PC-9 (cell line): Measurements from ENCODE around the gene HELZ2. TPM values are rescaled to one million over a fixed set of nuclear protein-coding genes. Genes with fewer than 3 reads are reported as not detected.

Source experiments
- BruUV-seq: library from RNA; stranded (reverse); fragments of 400-500 nt; replicated peaks from 2 replicates; lab custom pipeline; 2021; lab: Mats Ljungman, UMichigan
- CTCF ChIA-PET: fragments of 300-600 bp; sonication (Branson Sonifier 250); formaldehyde crosslinking; loops from one replicate; lab custom pipeline; 2022; ENCODE audit warnings: antibody characterized with exemption; lab: Charles Lee
- POLR2A ChIA-PET: fragments of 300-600 bp; sonication (Branson Sonifier 250); formaldehyde crosslinking; loops from one replicate; lab custom pipeline; 2022; ENCODE audit warnings: antibody characterized with exemption; ENCODE audit not compliant: unreplicated experiment; lab: Charles Lee
- DNase-seq, 2 experiments: peaks; one replicate each; pipeline versions ENCODE4 v3.0.0 to v3.0.0-alpha.2; 2015 to 2022; ENCODE audit warnings: mixed read lengths in 1 of 2
- H2AFZ ChIP-seq: fragments of 200-600 bp; sonication (generic); 2 replicates; pipeline ENCODE4 v1.8.1; 2017; ENCODE audit warnings: antibody characterized with exemption
- H3F3A ChIP-seq: fragments of 200-600 bp; sonication (generic); 2 replicates; pipeline ENCODE4 v1.8.1; 2017; ENCODE audit warnings: antibody characterized with exemption, mild to moderate bottlenecking, low read depth; ENCODE audit not compliant: insufficient read depth
- H3K27ac ChIP-seq: fragments of 200-600 bp; sonication (generic); 2 replicates; pipeline ENCODE4 v1.6.1; 2016; ENCODE audit warnings: mixed run types
- H3K27me3 ChIP-seq: fragments of 200-600 bp; sonication (generic); 2 replicates; pipeline ENCODE4 v1.6.1; 2016; ENCODE audit warnings: low read depth, mixed run types; ENCODE audit not compliant: insufficient read depth
- H3K36me3 ChIP-seq: fragments of 200-600 bp; sonication (generic); 2 replicates; pipeline ENCODE4 v1.6.1; 2016; ENCODE audit warnings: low read depth, mixed run types
- H3K4me1 ChIP-seq: fragments of 200-600 bp; sonication (generic); replicated peaks from 2 replicates; pipeline ENCODE4 v1.6.1; 2016; ENCODE audit warnings: mixed run types; ENCODE audit not compliant: insufficient read depth
- H3K4me2 ChIP-seq: fragments of 200-600 bp; sonication (generic); 2 replicates; pipeline ENCODE4 v1.6.1; 2017; ENCODE audit warnings: mixed run types
- H3K4me3 ChIP-seq: fragments of 200-600 bp; sonication (generic); 2 replicates; pipeline ENCODE4 v1.6.1; 2016; ENCODE audit warnings: mixed run types
- H3K79me2 ChIP-seq: fragments of 200-600 bp; sonication (generic); 2 replicates; pipeline ENCODE4 v1.6.1; 2017; ENCODE audit warnings: low read depth, mixed run types
- H3K9me2 ChIP-seq: fragments of 200-600 bp; sonication (generic); 2 replicates; pipeline ENCODE4 v1.8.1; 2017; ENCODE audit warnings: mild to moderate bottlenecking; ENCODE audit not compliant: insufficient read depth
- H3K9me3 ChIP-seq: fragments of 200-600 bp; sonication (generic); 2 replicates; pipeline ENCODE4 v1.8.1; 2016; ENCODE audit warnings: low read depth; ENCODE audit not compliant: insufficient read depth
- H4K20me1 ChIP-seq: fragments of 200-600 bp; sonication (generic); 2 replicates; pipeline ENCODE4 v1.8.1; 2017; ENCODE audit not compliant: insufficient read depth
- EZH2 ChIP-seq: fragments of 200-600 bp; sonication (generic); IDR thresholded peaks from 2 replicates; pipeline ENCODE4 v1.8.0; 2017; ENCODE audit warnings: antibody characterized with exemption, low read depth
- intact Hi-C: fragments of 100-400 bp; cut with micrococcal nuclease; formaldehyde crosslinking; loops from one replicate; pipeline ENCODE4 v1.10.0; 2022; ENCODE audit not compliant: unreplicated experiment
- total RNA-seq: library from RNA; stranded (reverse); gene quantifications from 2 replicates; pipeline ENCODE4 v1.2.3, GENCODE V29; 2021
- TF ChIP-seq, protein P1 (sequence below): fragments of 200-600 bp; sonication (generic); conservative IDR thresholded peaks from 2 replicates; pipeline ENCODE4 v1.6.1; 2017; ENCODE audit warnings: mixed run types, antibody characterized with exemption, mild to moderate bottlenecking, moderate library complexity

HELZ2 gene
- total RNA-seq, 1 experiment from 2014 or later, result 33.7 TPM

DNA sequence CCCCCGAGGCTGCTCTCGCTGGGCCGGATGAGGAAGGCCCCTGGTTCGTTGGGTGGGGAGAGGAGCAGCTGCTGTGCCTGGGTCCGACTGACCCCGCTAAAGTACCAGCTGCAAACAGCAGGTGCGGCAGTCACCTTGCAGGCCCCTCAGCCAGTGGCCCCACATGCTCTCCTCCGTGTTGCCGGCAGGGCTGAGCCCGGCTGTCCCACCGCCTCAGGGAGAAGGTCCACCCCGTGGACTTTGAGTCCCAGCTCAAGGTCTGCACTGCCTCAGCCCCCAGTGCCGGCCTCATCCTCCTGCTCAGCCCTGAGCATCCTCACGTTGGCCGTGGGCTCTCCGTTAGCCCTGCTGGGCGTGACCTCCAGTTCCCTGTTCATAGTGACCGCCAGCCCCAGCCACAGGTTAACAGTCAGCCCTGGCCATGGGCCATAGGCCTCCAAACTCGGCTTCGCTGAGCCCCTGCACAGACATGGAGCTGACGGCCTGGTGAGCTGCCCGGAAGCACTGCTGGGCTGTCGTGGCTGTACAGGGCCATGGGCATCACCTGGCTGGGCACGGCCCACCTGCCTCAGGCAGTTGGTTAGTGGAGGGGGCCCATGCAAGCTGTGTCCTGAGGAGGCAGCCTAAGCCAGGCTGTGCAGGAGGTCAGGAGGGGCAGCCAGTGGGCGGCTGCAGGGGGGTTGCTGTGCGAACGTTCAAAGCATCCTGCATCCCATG lies 29.6 kb downstream of the HELZ2 start:
- Histone ChIP-seq H2AFZ (no peak overlapping the region), H3K36me3 (no peaks in the 10 kb centered on the region), H3K79me2 (no peaks in the 10 kb centered on the region), H3K27me3 (no peaks in the 10 kb centered on the region), H3K4me3 (no peak overlapping the region), H3K4me1 (peaks cover 69% of the 10 kb centered on the region), H3K4me2 (peak overlapping the region; percentile 71), H3K9me2 (no peaks in the 10 kb centered on the region), H3F3A (peaks cover 27% of the 10 kb centered on the region; the same call in 1 of the 2 replicates), H3K27ac (no peak overlapping the region), H3K9me3 (no peaks in the 10 kb centered on the region), H4K20me1 (no peaks in the 10 kb centered on the region)
- peak in 1 of 2 experiments; percentile 43 for DNase-seq
- POLR2A ChIA-PET, result interaction anchor here (0.6 kb wide), 3 partner anchors 98 to 442 kb away, joined by 4 to 9 read pairs (median 8); no protein-coding TSS in a partner anchor
- TF ChIP-seq, protein P1, sequence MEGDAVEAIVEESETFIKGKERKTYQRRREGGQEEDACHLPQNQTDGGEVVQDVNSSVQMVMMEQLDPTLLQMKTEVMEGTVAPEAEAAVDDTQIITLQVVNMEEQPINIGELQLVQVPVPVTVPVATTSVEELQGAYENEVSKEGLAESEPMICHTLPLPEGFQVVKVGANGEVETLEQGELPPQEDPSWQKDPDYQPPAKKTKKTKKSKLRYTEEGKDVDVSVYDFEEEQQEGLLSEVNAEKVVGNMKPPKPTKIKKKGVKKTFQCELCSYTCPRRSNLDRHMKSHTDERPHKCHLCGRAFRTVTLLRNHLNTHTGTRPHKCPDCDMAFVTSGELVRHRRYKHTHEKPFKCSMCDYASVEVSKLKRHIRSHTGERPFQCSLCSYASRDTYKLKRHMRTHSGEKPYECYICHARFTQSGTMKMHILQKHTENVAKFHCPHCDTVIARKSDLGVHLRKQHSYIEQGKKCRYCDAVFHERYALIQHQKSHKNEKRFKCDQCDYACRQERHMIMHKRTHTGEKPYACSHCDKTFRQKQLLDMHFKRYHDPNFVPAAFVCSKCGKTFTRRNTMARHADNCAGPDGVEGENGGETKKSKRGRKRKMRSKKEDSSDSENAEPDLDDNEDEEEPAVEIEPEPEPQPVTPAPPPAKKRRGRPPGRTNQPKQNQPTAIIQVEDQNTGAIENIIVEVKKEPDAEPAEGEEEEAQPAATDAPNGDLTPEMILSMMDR, result no peak
- TF ChIP-seq EZH2, result no peak
- BruUV-seq, result no TSS peak
- intact Hi-C loops, result no loop called here
- CTCF ChIA-PET, result no interaction called here

DNA sequence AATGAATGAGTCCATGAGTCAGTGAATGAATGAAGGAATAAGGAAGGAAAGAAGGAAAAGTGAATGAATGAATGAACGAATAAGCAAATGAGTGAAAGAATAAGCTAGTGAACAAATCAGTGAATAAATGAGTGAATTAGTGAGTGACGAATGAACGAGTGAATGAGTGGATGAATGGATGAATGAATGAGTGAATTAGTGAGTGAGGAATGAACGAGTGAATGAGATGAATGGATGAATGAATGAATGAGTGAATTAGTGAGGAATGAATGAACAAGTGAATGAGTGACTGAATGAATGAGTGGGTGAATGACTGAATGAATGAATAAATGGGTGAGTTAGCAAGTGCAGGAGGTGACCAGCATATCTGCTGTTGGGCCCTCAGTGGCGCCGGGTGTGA lies 30.3 kb downstream of the HELZ2 start:
- CTCF ChIA-PET, result interaction anchor here (0.6 kb wide), 1 partner anchor 20 kb away, joined by 4 read pairs; no protein-coding TSS in a partner anchor
- Histone ChIP-seq H3F3A (peaks cover 33% of the 10 kb centered on the region; the same call in 1 of the 2 replicates), H2AFZ (no peak overlapping the region), H3K9me3 (no peaks in the 10 kb centered on the region), H3K4me1 (peaks cover 76% of the 10 kb centered on the region), H4K20me1 (no peaks in the 10 kb centered on the region), H3K27ac (no peak overlapping the region), H3K9me2 (no peaks in the 10 kb centered on the region), H3K36me3 (no peaks in the 10 kb centered on the region), H3K27me3 (no peaks in the 10 kb centered on the region), H3K79me2 (no peaks in the 10 kb centered on the region), H3K4me3 (no peak overlapping the region), H3K4me2 (peak overlapping the region; percentile 71; the same call in 1 of the 2 replicates)
- POLR2A ChIA-PET, result no interaction called here
- BruUV-seq, result no TSS peak
- intact Hi-C loops, result no loop called here
- no peak for DNase-seq
- TF ChIP-seq, protein P1, result no peak
- no peak for TF ChIP-seq EZH2

DNA sequence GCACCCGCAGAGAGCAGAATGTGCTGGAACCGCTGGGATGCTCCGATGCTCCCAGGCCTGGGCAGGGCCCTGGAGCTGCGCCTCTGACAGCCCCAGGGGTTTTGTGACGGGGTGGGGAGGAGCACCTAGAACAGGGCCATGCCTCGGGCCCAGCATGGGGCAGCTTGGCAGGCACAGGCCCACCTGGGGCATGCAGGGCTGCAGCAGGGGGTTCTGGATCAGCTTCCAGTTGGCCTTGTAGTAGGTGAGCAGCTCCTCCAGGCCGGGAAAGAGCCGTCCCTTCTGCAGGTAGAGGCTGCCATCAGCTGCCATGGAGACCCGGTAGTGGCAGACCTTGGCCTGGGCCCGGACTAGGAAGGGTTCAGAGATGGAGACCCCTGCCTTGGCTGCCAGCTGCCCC lies 30.9 kb downstream of the HELZ2 start:
- no peak for DNase-seq
- H3K27me3 ChIP-seq, result no peaks in the 10 kb centered on the region
- no peak overlapping the region for H2AFZ ChIP-seq
- TF ChIP-seq, protein P1, result no peak
- TF ChIP-seq EZH2, result no peak
- no peaks in the 10 kb centered on the region for H3K9me2 ChIP-seq
- peak overlapping the region; percentile 97 for H3K4me2 ChIP-seq
- no TSS peak for BruUV-seq
- no peaks in the 10 kb centered on the region for H3K36me3 ChIP-seq
- H3K4me3 ChIP-seq, result peak overlapping the region; percentile 48; the same call in 1 of the 2 replicates
- ChIA-PET CTCF (interaction anchor here (0.6 kb wide), 1 partner anchor 19 kb away, joined by 4 read pairs; no protein-coding TSS in a partner anchor), POLR2A (no interaction called here)
- H3K79me2 ChIP-seq, result no peaks in the 10 kb centered on the region
- H3K4me1 ChIP-seq, result peaks cover 75% of the 10 kb centered on the region
- intact Hi-C loops, result no loop called here
- no peaks in the 10 kb centered on the region for H3K9me3 ChIP-seq
- H4K20me1 ChIP-seq, result no peaks in the 10 kb centered on the region
- H3F3A ChIP-seq, result peaks cover 33% of the 10 kb centered on the region; the same call in 1 of the 2 replicates
- no peak overlapping the region for H3K27ac ChIP-seq
